Stimulated activated CD8-positive, alpha-beta memory T cell treated with anti-CD3 and anti-CD28 coated beads, Interleukin-4, amount 100 ng/mL, for 24 hours (primary cell): ENCODE data around the gene FARS2.
A peak's percentile ranks its signal among the peaks of the same experiment; 100 is the strongest.

ENCODE experiments used
- DNase-seq: peaks from one replicate; pipeline ENCODE4 v3.0.0-alpha.2; 2020; ENCODE audit warnings: low read depth

Gene FARS2

DNA sequence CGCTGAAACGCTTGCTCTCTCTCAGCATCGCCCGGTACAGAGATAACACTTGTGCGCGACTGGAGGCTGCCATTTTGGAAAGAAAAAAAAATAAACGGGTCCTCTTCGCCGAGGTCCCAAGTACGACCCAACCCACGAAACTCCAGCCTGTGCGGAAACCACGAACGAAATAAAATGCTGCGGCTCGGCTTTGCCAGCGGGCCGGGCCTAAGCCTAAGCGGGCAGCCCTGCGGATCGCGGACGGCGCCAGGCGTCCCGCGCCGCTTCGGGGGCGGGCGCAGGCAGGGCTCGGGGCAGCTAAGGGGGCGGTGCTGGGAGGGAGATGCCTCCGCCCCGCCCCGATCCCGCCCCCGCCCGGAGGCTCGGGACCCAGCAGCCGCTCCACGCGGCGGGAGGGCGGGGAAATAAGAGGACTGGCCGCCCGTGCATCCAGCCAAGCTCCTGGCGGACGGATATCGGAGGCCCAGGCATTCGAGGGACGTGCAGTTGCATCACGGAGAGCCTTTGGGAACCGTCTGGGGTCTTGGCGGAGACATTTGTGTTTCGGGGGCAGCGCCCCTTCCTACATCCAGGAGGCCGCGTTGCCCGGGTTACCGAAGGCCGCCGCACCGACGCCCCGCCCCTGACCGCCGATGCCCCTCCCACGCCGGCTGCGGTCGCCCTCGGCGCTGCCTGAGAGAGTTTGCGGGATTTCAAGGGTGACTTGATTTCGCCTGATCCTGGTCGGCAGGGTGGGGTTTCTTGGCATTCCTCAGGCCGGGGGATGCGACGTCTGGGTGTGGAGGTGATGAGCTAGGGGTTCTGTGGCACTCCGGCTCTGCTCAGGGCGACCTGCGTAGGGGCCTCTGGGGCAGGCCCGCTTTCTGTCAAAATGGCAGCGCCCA is at the start of gene FARS2, which contains the start of gene LYRM4:
TSS of gene FARS2 (plus strand) at position 853 of the 884 bp plus-strand sequence.
TSS of gene LYRM4 (minus strand) at position 290 of the 884 bp plus-strand sequence. CDS start at position 73, 217 bp downstream.
- DNase-seq: peak; percentile 85

DNA sequence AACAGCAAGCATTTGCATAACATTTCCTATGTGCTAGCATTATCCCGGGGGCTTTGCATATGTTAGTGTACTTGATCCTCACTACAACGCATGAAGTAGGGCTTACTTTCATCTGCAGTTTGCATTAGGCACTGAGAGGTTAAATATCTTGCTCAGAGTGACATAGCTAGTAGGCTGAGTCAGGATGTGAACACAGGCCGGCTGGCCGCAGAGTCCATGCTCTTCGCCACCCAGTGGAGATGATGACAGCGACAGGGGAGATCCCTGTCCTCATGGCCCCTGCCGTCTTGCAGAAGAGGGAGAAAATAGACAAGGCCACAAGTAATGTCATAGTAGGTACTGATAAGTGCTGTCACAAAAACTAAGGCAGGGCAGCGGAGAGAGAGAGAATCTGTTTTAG is 47.5 kb upstream of the FARS2 start:
- no peak for DNase-seq

DNA sequence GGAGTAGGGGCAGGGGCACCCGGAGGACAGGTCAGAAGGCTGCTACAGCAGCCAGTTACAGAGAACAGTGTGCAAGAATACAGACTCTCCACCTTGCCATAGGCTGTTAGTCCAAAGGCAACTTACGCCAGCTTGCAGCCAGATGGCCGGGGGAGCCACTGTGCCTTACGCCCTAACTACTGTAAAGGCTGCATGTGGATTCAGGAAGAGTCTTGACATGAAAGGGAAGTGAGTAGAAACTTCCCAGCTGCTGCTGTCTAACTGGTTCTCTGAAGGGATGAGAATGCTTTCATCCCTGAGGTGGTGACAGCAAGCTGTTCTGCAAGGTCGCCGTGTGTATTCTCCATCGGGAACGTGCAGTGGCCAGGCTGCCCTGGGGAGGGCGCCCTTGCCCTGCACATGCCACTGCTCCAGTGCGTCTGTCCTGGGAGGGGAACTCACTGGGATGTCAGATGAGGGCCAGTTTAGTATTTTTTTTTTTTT is 46.7 kb upstream of the FARS2 start:
- peak; percentile 4 for DNase-seq

DNA sequence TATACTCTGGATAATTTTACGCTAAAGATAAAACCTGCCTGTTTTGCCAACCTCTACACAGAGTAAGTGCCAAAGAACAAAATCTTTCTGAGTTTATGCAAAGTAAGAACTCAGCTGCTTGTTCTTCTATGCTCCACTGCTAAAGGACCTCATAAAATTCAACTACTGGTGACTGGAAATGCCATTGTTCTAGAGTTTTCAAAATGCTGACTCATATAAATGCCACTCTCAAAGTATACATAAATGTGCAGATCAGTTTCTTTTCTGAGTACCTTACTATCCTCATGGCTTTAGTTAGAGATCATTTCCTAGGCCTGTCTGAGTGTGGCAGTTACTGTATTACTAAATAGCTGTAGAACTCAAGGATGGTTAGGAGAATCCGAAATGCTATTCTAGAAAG is 46.2 kb upstream of the FARS2 start:
- DNase-seq: no peak

DNA sequence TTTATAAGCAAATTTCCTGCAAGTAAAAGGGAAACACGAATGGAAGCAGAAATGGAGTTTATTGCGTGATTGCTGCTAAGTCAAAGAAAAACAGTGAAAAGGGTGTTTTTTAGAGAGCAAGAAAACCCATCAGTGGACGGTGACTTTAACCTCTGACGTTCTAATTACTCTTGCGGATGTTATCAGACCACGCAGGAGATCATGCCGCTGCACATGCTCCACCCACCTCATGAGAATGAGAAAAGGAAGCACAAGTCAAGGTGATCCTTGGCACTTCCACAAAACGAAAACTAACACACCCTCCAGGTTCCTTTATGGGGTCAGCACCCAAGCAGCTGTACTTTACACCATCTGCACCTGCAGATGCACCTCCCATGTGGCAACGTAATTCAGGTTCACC is 45.5 kb upstream of the FARS2 start:
- DNase-seq: no peak

DNA sequence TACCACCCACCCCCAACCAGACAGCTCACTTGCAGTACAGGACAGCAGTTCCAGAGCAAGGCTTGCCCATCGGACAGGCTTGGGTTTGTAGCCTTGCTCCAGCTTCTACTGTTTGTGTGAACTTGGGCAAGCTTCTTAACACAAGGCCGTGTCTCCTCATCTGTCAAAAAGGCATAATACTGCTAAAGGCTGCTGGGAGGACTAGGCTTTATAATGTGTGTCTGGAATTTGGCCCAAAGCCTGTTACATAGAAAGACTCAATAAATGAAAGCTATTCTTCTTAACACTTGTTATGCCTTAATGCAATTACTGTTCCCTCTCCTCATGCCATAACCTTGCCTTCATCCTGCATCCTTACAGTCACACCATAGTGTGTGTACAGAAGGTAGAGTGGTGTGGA is 44.0 kb upstream of the FARS2 start:
- no peak for DNase-seq

DNA sequence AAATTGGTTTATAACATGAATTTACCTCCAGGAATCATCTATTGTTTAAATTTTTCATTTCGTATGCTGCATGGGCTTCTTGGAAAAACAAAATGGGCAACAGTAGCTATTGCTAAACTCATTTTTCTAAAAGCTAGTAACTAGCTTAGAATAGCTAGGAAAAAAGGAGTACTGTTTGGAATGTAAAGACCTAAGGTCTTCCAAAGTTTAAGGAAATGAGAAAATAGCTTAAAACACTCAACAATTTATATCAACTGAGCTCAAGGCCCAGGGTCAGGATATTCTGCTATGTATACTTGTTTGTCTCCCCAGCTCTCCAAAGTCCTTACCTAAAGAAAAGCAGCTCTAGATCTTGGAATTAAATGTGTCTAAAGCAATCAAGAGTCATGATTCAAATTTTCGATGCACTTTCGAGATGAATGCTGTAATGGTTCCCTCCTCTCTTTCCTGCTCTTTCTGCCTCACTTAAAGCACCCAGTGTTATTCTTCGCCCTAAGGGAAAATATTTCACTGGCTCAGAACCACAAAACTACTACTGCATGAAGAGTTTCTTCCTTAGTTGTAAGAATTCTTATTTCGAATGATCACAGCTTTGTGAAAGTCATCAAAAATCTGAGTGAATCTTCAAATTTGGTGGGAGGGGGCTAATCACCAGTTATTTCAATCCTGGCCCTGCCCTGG is 42.2 kb upstream of the FARS2 start:
- no peak for DNase-seq

DNA sequence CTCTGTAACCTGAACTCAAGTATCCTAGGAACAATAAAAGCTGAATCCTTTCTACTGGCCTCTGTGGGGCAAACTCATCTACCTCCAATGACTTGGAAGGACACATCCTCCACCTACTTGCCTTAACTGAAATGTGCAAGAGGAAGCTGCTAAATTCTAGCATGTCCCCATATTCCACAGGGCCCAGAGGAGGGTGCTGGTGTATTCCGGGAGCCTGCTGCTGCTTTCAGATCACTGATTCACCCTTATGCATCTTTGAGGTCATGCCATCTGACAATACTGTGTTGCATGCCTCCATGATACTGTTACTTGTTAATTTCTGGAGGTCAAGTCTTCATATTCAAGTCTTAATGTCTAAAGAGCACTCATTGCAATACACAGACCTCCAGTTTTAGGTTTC is 40.9 kb upstream of the FARS2 start:
- no peak for DNase-seq

DNA sequence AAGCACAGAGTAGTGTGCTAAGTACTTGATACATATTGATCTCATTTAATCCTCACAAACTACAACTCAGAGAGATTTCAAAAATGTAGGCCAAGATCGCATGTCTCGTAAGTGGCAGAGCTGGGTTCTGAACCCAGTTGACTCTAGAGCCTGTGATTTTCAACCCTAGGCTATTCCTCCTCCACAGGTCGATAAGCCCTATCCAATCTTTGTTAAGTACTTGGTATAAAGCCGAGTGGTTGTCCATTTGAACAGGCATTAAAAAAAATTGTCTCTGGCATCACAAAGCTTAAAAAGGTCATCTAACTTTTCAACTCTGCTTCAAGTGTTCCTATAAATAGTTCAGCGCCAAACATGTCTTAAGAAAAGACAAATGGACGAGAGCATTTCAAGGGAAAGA is 38.0 kb upstream of the FARS2 start:
- DNase-seq: no peak

DNA sequence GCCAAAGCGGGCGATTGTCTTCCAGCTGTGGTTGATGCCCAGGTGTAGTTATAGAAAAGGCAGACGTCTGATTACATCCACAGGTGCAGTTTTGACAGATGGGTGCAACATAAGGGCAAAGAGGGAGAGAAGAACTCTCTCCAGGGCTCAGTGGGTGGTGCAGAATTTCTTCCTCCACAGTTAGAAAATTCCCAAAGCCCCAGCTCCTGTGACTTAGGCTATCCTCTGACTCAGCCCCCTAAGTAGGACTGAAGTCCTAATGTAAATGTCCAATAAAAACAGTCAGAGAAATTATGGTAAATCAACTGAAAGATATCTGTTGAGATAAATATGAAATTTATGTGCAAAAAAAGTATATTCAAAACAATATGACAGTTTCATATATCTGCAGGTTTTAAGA is 32.0 kb upstream of the FARS2 start:
- DNase-seq: no peak

DNA sequence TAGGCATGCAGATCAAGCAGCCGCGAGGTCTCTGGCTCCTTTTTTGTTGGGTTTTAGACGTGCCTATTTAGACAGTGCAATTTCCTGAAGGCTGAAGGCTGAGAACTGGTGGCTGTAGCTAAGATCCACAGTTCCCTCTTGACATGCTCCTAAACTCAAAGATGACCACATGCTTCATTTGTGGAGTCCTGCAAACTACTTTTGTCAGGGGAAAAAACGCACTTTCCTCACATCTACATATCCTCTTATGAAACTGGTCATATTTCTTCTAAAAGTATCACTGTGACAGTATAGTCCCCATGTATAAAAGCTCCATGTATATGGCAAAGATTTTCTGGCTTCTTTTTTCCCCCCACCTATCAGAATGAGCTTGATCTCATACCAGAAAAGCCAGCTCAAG is 31.2 kb upstream of the FARS2 start:
- DNase-seq: no peak

DNA sequence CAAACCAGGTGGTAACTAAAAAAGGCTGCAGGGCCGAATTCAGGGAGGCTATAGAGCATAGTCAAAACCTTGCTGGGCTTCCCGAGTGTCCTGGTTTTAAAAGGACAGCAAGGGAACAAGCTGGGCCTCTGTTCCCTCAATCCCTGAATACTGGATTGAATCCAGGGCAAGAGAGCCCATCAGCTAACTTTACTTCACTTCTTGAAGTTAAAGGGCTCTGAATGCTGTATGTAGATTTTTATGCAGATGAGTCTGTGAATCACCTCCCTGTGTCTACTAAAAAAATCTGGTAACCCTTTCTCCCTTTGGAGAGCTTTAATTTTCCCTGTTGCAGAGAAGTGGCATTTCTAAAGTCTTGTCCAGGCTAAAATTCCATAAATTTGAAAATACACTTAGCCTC is 30.0 kb upstream of the FARS2 start:
- no peak for DNase-seq

DNA sequence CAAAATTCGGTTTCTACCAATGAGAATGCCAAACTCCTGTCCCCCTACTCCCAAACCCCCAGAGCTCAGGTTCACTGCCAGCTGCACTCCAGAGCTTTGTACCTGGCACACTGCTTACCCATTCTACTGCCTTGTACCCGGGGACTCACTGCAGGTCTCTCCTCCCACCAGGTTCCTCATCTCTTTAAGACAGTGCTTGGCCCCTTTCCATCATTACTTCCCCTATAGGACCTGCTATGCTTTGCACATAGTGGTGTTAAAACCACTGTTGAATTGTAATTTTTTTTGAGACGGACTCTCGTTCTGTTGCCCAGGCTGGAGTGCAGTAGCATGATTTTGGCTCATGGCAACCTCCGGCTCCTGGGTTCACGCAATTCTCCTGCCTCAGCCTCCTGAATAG is 26.4 kb upstream of the FARS2 start:
- no peak for DNase-seq

DNA sequence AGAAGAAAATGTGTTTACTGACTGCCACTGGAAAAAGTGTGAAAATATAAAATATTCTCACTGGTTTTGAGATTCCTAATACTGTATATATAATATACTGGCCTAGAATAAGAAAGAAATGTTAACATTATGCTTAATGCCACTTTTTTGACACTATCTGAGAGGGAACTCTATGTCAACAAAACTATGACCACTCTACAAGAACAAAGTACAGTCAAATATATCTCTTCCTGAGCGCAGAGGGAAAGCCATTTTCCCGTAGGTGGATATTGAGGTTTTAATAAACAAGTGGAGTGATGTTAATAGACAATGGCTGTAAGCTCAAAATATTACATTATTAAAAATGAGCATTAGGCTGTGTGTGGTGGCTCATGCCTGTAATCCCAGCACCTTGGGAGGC is 25.5 kb upstream of the FARS2 start:
- no peak for DNase-seq

DNA sequence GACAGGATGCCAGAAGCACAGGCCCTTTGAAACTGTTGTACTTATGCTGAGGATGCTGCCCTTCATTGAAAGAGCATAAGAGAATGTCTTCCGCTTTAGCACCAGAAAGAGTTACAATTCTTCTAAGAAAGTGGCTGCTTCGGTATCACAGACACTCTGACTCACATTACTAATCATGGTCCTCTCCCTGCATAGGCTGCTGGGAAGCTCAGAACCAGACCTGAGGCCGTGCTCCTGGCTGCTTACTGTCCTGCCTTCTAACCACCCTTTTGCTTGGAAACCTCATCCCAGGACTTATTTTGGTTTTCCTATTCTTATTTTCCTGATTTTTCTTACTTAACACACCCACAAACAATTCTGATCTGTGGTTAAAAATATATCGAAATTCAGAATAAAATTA is 23.5 kb upstream of the FARS2 start:
- DNase-seq: no peak

DNA sequence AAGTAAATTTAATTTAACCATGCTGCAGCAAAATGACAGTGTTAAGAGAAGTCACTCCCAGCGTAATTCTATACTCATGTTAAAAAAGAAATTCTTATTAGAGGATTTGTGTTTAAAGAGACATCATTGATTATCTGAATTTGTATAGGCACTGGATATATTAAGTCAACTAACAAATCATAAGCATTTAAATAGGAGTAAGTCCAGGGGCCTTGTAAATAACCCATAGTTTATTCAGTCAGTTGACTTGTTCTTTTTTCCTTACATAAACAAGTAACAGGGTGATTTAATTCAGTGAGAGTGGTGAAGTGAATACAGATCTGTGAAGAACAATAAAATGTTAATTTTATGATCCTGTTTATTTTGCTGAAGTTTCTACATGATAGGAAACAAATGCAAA is 23.0 kb upstream of the FARS2 start:
- no peak for DNase-seq

DNA sequence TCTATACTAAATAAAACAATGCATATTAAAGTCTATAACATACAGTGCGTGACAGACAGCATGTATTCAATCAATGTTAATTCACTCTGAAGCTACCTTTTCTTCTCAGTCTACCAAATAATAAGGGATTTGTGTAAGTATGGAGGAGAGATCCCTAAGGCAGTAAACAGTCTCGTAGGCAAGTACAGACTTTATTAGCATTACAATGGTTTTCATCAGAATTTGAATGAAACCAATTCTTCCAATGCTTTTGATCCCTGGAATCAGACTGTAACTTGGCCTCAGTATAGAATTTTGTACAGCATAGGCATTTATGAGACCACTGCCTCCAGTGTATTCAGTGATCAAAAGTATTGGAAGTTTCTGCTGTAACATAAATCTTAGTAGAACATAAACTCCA is 20.1 kb upstream of the FARS2 start:
- DNase-seq: no peak

DNA sequence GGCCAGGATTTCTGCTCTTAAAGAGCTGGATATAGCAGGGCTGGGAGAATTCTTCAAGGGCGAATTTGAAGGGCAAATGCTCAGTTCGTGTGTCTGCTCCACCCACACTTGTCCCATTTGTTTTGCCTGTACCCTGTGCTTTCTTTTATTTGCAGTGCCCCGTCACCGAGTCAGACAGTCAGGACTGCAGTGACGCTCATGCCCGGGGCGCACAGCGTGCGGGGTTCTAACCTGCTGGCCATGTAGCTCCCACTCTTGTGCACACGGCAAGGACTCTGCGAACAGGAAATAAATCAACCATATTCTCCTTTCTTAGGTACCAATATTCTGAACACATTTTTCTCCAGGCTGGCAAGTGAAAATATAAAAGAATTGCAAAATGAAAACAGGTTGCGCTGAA is 18.2 kb upstream of the FARS2 start:
- DNase-seq: no peak

DNA sequence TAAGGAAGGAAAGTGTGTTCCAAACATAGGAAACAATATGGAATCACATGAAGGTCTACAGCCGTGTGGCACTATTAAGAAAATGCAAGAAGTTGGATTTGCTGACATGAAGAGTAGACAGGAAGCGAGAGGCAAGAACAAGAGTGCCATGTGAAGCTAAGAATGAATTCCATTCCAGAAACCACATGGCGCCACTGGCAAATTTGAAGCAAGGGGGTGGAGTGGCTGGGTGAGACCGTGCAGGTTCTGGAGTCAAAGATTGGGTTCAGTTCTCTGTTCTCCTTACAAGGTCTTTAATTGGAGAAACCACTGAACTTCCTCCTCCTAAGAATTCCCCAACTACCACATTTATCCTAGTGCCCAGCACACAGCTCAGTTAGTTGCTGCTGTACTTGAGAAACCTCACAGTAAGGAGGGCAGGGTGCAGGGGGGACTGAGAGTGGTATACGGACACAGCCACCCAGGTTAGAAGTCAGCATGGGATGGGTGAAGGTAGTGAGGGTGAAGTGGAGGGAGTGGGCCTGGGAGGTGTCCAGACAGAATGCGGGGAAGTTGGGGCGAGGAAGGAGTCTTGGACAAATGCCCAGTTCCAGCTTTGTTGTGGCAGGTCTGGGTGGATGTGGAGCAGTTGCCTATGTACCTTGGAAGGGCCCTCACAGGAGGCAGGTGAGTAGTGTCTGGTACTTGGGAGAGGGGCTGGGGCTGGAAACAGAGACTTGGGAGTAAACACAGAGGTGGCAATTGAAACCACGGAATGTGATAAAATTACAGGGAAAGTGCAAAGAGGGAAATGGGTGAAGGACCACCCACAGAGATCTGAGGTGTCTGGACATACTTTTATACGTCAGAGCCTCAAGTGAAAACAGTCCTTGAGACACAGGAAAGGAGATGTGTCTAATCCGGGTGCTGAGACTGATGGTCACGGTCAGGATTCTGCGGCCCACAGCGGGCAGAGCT is 14.9 kb upstream of the FARS2 start:
- no peak for DNase-seq

DNA sequence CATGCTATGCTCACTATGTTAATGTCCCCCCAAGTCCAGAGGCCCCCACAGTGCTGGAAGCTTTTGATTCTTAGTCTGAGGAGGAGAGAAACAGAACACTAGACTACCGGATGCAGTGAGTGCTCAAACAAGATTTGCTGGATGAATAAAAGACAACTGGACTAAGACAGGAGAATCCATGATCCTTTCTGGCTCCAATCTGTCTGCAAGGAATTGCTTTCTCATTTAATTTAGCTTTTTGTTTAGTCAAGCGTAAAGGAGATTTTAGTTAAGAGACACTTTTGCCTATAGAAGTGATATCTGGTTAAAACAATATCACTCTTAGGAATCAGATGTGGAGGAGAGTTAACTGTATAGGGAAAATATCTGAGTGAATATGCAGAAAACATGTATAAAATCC is 14.1 kb upstream of the FARS2 start:
- DNase-seq: no peak

DNA sequence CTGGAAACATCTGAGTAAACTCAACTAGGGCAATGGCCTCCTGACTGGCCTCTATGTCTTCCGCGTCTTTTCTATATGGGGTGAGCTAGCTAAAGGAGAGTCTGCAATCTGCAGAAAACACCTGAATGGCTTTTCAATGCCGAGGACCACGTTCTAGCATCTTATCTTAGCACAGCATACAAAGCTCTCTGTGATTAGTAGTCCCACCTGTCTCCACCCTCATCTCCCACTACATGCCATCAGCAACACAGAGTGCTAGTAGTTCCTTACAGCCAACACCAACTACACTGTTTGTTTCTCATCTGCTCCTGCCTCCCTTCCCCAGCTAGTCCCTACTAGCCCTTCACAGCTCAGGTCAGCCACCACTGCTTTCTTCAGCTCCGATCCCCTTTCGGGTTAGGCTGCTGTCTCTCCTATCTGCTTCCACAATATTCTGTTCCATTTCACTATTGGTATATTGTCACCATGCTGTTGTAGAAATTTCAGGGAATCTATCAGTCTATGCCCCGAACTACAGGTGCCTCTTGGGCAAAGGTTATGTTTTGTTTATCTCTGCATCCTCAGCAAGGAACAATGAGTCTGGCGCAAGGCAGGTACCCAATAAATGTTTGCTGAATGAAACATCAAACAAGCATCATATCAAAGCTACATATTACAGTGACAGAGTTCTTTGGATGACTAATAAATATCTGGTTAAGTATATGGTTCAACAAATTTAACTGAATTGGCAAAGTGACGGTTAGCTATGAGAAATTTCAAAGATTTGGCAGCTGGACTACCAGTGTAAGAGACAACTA is 12.8 kb upstream of the FARS2 start:
- DNase-seq: no peak
